Spinal cord (tissue), 10 donors: ENCODE measurements around the gene CWF19L1. TPM values are rescaled to one million over a fixed set of nuclear protein-coding genes. Genes with fewer than 3 reads are reported as not detected.
"Not testable (repeated sequence)": the region's sequence is repeated elsewhere in the genome, so short reads cannot be mapped to it uniquely, and the experiment has no call there.

Source experiments
- DNase-seq, 6 donors: peaks; one replicate each; pipeline versions ENCODE4 v3.0.0 to v3.0.0-alpha.2; 2013 to 2015; ENCODE audit warnings: low spot score in 6 of 6, low read depth in 4 of 6
- H3K27ac ChIP-seq: one replicate; pipeline ENCODE4 v1.5.1; 2013; ENCODE audit warnings: low read depth, low read length, control low read depth
- H3K27me3 ChIP-seq: one replicate; pipeline ENCODE4 v1.6.1; 2013; ENCODE audit warnings: low read length; ENCODE audit not compliant: control insufficient read depth, insufficient read depth
- H3K36me3 ChIP-seq: one replicate; pipeline ENCODE4 v1.6.1; 2013; ENCODE audit warnings: low read length; ENCODE audit not compliant: control insufficient read depth, insufficient read depth
- H3K4me1 ChIP-seq: one replicate; pipeline ENCODE4 v1.6.1; 2013; ENCODE audit warnings: low read length; ENCODE audit not compliant: control insufficient read depth, insufficient read depth
- H3K4me3 ChIP-seq: one replicate; pipeline ENCODE4 v1.5.1; 2013; ENCODE audit warnings: low read depth, low read length, control low read depth
- H3K9me3 ChIP-seq: one replicate; pipeline ENCODE4 v1.6.1; 2013; ENCODE audit warnings: low read length; ENCODE audit not compliant: control insufficient read depth, insufficient read depth
- WGBS: methylation state at CpG from one replicate; pipeline ENCODE4 v1.1.5; 2013; ENCODE audit warnings: missing lambda C conversion rate; ENCODE audit not compliant: insufficient coverage; 5-methylcytosine and 5-hydroxymethylcytosine counted together
- long read RNA-seq, 4 donors: transcript quantifications; one replicate each; lab custom pipeline, GENCODE V29; 2026
- polyA plus RNA-seq, 2 donors: library from polyadenylated mRNA; unstranded; fragments of 120-200 nt; gene quantifications; one replicate each; pipeline ENCODE4 v1.2.1, GENCODE V29; 2013; ENCODE audit not compliant: insufficient read length in 2 of 2
- total RNA-seq, 2 donors: library from RNA; depleted of rRNA in 1 of 2; stranded (reverse); fragments of 120-200 nt in 1 of 2; fragments of >200 nt in 1 of 2; gene quantifications; one replicate each; pipeline versions ENCODE4 v1.2.3 to v1.2.4, GENCODE V29; 2013 to 2014
- donor health status: healthy.

The CWF19L1 gene
- total RNA-seq (10 to 100 TPM; 28.3 to 32.1 TPM), polyA plus RNA-seq (10 to 100 TPM; 21.5 to 27.4 TPM)
- long read RNA-seq, donor 1, partial matches to known transcripts: 0 of 4 reads
- long read RNA-seq, donor 1, other reads (novel, unspliced or antisense): 0 of 4 reads
- long read RNA-seq, donor 2: 0 reads
- long read RNA-seq, donor 3, partial matches to known transcripts: 0 of 1 reads
- long read RNA-seq, donor 3, other reads (novel, unspliced or antisense): 0 of 1 reads
- long read RNA-seq, donor 4, partial matches to known transcripts: 20 of 20 reads
- long read RNA-seq, donor 4, other reads (novel, unspliced or antisense): 0 of 20 reads

DNA sequence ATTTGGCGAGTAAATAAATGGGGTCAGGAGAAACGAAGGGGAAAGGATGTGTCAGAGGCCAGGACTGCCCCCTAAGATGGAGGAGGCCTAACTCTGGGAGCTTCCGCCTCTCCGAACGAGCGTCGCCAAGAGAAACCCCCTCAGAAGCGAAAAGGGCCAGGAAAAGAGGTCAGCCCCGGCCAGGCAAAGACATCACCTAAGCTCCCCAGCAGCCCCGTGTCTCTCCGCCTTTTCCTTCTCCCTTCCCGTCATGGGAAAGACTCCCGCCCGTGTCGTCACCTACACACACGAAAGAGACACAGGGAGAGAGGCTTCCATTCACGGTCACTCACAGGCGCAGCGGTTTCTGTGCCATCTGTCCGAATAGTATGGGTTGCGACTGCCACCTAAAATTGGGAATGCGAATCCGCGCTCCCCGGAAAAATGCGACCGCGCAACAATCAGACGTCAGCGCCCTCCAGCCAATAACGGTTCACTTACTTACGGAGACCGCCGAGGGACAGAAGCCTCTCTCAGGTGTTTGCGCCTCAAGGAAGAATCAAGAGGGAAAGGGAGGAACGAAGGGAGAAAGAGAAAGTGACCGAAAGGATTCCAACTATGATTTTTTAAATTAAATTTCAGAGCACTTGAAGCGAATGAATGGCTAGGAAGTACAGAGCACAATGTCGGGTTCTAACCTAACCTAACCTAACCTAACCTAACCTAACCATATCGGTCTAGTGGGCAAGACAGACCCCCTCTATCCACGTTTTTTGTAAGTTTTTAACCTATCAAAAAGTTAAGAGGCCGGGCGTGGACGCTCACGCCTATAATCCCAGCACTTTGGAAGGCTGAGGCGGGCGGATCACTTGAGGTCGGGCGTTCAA lies at the start of gene CWF19L1:
TSS of gene CWF19L1 (minus strand) at position 400 of the 866 bp plus-strand sequence. CDS start at position 355, 45 bp downstream.
- peak within 1 kb of the TSS; percentile 89 for H3K4me3 ChIP-seq
- H3K9me3 ChIP-seq: no peaks in the 10 kb centered on the region
- H3K27me3 ChIP-seq: no peaks in the 10 kb centered on the region
- under 1% methylated on average over 26 of the region's 49 CpGs for WGBS
- DNase-seq: peak; percentile 75 to 96 (median 87)
- H3K27ac ChIP-seq: peak within 1 kb of the TSS; percentile 70
- H3K4me1 ChIP-seq: peaks cover 14% of the 10 kb centered on the region
- no peaks in the 10 kb centered on the region for H3K36me3 ChIP-seq

DNA sequence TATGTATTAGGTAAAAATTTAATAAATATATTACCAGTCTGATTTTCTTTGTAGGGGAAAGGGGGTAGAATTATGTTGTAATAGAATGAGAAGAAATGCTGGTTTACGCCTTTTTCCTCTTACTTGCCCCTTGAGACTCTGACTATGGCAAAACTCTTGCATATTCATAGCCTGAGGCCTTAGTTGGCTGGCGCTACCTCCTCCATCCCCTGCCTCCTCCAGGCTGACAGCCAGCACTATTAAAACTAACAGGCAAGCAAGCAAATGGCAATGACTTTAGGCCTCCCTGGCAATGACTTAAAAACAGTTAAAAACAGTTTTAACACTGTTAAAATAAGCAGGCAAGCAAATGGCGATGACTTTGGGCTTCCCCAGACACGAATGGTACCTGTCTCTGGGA lies 48.2 kb upstream of the CWF19L1 start:
- no peaks in the 10 kb centered on the region for H3K36me3 ChIP-seq
- H3K9me3 ChIP-seq: no peaks in the 10 kb centered on the region
- H3K27ac ChIP-seq: no peak overlapping the region
- peaks cover 7% of the 10 kb centered on the region for H3K27me3 ChIP-seq
- no peak overlapping the region for H3K4me3 ChIP-seq
- DNase-seq: peak in 2 of 6 donors; percentile 69 to 77
- no peaks in the 10 kb centered on the region for H3K4me1 ChIP-seq
- WGBS: 55% methylated on average over 4 of the region's 4 CpGs

DNA sequence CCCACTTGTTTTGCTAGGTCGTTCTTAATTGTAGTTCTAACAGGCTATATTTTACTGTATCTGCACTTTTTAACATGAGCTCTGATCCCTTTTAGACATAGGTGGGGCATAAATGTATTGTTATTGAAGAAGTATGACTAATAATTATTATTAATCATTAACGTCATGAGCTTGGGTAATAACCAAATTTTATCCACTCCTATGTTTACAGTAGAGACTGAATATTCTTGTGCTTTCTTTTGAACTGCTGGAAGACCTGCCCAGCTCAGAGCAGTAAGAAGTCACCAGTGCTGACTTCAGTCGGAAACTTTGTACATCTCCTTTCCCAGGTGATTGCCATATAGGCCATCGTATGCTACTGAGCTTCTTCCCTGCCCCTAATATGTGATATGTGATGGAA lies 43.9 kb upstream of the CWF19L1 start:
- Histone ChIP-seq H3K27me3 (peaks cover 7% of the 10 kb centered on the region), H3K36me3 (no peaks in the 10 kb centered on the region), H3K9me3 (no peaks in the 10 kb centered on the region), H3K27ac (no peak overlapping the region), H3K4me1 (no peaks in the 10 kb centered on the region), H3K4me3 (no peak overlapping the region)
- no peak for DNase-seq
- no CpG with 5 or more reads among the region's 4 CpGs for WGBS

DNA sequence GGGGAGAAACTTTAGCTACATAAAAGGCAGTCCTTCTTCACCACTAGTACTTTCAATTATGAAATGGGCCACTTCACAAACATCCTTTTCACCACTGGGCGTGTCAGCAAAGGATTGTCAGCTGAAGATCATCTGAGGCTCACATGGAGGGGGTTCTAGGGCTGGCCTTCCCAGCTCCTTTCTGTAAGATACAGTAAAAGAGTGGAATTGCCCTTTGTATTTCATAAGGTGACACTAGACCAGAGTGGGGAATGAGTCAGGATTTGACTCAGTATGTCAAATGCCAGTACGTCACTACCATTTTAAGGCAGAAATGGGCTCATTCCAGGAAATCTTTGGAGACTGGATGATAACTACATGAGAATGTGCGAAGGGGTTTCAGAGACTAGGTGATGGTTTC lies 40.2 kb upstream of the CWF19L1 start:
- H3K9me3 ChIP-seq: no peaks in the 10 kb centered on the region
- no peak for DNase-seq
- WGBS: 91% methylated on average over 1 of the region's 3 CpGs
- peaks cover 8% of the 10 kb centered on the region for H3K27me3 ChIP-seq
- no peak overlapping the region for H3K4me3 ChIP-seq
- no peak overlapping the region for H3K27ac ChIP-seq
- H3K36me3 ChIP-seq: no peaks in the 10 kb centered on the region
- H3K4me1 ChIP-seq: no peaks in the 10 kb centered on the region

DNA sequence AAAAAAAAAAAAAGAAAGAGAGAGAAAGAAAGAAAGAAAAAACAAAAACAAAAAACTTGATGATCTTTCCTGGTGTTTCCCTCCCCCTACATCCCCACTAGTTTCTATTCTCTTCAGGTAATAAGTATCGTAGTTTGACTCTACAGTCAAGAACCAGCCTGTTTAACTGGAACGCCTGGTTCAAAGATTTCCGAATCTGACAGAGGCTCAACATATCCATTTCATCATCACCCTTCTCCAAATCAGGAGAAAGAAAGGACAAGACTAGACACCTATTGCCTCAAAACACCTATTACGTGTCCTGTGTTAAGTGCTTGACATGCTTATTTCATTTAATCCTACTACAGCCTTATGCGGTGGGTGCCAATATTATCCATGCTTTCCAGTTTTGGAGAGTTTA lies 39.4 kb upstream of the CWF19L1 start:
- WGBS: 95% methylated on average over 3 of the region's 5 CpGs
- no peaks in the 10 kb centered on the region for H3K36me3 ChIP-seq
- H3K27ac ChIP-seq: no peak overlapping the region
- H3K9me3 ChIP-seq: no peaks in the 10 kb centered on the region
- DNase-seq: no peak
- peaks cover 8% of the 10 kb centered on the region for H3K27me3 ChIP-seq
- H3K4me1 ChIP-seq: no peaks in the 10 kb centered on the region
- H3K4me3 ChIP-seq: no peak overlapping the region

DNA sequence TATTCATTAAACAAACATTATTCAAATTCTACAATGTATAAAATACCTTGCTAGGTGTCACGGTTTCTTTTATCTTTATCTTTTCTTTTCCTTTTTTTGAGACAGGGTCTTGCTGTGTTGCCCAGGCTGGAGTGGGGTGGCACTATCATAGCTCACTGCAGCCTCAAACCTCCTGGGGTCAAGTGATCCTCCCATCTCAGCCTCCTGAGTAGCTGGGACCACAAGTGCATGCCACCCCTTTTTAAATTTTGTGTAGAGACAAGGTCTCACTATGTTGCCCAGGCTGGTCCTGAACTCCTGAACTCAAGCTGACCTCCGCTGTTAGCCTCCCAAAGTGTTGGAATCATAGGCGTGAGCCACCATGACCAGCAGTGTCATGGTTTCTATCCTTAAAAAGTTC lies 37.0 kb upstream of the CWF19L1 start:
- H3K36me3 ChIP-seq: no peaks in the 10 kb centered on the region
- peaks cover 11% of the 10 kb centered on the region for H3K27me3 ChIP-seq
- no peak for DNase-seq
- H3K9me3 ChIP-seq: no peaks in the 10 kb centered on the region
- H3K27ac ChIP-seq: no peak overlapping the region
- H3K4me1 ChIP-seq: no peaks in the 10 kb centered on the region
- no peak overlapping the region for H3K4me3 ChIP-seq
- 80% methylated on average over 2 of the region's 3 CpGs for WGBS

DNA sequence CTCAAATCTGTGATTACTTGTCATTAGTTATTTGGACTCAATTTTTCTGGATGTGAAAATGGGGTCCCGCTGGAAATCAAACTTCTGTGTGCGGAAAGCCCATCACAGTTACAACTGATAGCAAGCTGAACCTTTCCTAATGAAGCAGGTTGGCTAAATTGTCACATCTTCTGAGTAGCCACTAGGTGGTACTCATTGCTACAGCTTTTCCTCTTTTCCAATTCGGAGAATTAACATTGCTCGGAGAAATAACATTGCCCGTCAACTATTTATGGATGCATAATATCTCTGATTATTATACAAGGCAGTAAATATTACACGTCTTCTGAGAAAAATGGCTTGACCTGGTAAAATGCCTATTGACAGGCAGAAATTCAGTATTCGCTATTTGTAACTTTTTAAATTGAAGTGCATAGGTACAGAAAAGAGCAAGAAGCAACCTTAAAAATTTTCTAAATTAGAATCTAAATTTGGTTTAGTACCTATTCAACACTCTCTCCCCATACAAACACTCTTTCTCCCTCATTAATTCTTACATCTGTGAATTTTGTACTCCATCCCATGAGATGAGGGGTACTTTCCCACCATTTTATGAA lies 36.4 kb upstream of the CWF19L1 start:
- no peak overlapping the region for H3K27ac ChIP-seq
- no peak overlapping the region for H3K4me3 ChIP-seq
- 46% methylated on average over 2 of the region's 7 CpGs for WGBS
- DNase-seq: peak in 3 of 6 donors; percentile 4 to 82 (median 51)
- H3K9me3 ChIP-seq: no peaks in the 10 kb centered on the region
- H3K27me3 ChIP-seq: peaks cover 11% of the 10 kb centered on the region
- no peaks in the 10 kb centered on the region for H3K36me3 ChIP-seq
- H3K4me1 ChIP-seq: no peaks in the 10 kb centered on the region

DNA sequence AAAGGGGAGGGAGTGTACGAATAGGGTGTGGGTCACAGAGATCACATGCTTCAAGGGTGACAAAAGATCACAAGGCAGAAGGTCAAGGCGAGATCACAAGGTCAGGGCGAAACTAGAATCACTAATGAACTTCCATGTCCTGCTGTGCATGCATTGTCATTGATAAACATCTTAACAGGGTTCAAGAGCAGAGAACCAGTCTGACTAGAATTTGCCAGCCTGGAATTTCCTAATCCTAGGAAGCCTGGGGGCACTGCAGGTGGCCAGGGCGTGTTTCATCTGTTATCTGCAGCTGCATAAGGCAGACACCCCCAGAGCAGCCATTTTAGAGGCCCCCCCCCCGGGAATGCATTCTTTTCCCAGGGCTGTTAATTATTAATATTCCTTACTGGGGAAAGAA lies 33.7 kb upstream of the CWF19L1 start:
- not testable (repeated sequence) for H3K36me3 ChIP-seq, H3K27ac ChIP-seq, H3K4me1 ChIP-seq, H3K9me3 ChIP-seq, DNase-seq, H3K4me3 ChIP-seq
- peaks cover 20% of the 10 kb centered on the region for H3K27me3 ChIP-seq
- 35% methylated on average over 2 of the region's 5 CpGs for WGBS

DNA sequence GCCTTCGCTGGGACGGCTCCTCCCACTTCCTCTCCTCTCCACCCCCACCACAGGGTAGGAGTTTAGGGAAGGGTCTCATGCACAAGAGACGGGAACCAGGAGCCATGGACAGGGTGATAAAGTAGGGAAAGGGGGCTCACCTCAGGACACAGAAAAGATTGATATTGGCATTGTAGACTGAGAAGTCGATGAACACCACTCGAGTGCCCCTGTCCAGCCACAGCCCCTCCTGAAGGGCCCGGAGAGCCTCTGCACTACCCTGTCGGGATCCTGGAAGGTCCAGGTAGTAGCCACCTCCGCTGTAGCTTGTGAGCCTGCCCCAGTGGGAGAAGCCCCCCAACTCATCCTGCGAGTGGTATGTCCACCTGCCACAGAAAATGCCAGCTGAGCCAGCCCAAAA lies 29.8 kb upstream of the CWF19L1 start:
- H3K9me3 ChIP-seq: no peaks in the 10 kb centered on the region
- no peak for DNase-seq
- no peak overlapping the region for H3K27ac ChIP-seq
- 96% methylated on average over 7 of the region's 9 CpGs for WGBS
- peaks cover 14% of the 10 kb centered on the region for H3K27me3 ChIP-seq
- H3K36me3 ChIP-seq: no peaks in the 10 kb centered on the region
- H3K4me1 ChIP-seq: peaks cover 3% of the 10 kb centered on the region
- no peak overlapping the region for H3K4me3 ChIP-seq
